ENCODE data around the gene INPP5A.
"Not testable (repeated sequence)": the region's sequence is repeated elsewhere in the genome, so short reads cannot be mapped to it uniquely, and the experiment has no call there.

Gene INPP5A

DNA sequence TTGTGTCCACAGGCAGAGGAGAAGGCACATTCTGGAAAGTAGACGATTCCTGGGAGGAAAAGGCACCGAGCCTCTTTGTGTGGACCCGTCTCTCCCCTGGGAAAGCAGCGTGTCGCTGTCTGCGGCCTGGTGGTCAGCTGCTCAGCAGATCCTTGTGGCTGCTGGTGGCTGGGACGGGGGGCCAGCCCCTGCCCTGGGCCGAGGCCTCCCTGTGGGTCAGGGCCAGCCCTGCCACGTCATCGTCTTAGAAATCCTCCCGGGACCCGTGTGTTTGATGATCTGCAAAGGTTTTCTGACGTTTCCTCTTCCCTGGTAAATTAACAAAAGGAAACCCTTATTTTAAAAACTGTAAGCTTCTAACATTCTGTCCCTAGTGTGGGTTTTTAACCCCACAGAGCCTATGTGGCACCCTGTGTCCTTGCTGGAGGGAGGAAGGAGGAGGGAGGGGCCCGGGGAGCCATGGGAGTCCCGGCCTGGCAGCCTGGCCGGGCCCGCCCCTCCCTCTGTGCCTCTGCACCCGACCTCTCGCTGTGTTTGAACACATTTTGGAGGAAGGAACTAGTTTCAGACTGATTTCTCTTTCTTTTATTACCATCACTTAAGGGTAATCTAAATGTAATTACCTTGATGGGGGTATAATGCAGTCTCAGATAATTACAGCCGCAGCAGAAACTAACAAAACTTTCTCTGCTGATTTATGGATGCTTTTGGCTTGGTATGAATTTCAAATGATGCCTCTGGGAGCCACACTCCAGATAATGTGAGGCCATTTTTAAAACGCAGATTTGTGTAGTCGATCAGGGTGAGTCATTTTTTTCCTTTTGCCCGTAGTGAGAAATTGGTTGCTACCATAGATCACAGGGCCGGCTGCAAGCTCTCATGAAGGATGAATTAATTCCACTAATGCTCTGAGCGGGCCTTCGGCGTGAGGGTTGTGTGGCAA lies 162.8 kb downstream of the INPP5A start:
- ATAC-seq (no peak), DNase-seq (no peak)
- no peak overlapping the region for H3K4me3 Mint-ChIP-seq
- no peaks in the 10 kb centered on the region for H3K4me1 Mint-ChIP-seq
- no peaks in the 10 kb centered on the region for H3K27me3 Mint-ChIP-seq
- H3K36me3 Mint-ChIP-seq (ENCODE audit: low read depth) = peaks cover 9% of the 10 kb centered on the region
- no peak overlapping the region for H3K27ac Mint-ChIP-seq
- peaks cover under 1% of the 10 kb centered on the region for H3K9me3 Mint-ChIP-seq

DNA sequence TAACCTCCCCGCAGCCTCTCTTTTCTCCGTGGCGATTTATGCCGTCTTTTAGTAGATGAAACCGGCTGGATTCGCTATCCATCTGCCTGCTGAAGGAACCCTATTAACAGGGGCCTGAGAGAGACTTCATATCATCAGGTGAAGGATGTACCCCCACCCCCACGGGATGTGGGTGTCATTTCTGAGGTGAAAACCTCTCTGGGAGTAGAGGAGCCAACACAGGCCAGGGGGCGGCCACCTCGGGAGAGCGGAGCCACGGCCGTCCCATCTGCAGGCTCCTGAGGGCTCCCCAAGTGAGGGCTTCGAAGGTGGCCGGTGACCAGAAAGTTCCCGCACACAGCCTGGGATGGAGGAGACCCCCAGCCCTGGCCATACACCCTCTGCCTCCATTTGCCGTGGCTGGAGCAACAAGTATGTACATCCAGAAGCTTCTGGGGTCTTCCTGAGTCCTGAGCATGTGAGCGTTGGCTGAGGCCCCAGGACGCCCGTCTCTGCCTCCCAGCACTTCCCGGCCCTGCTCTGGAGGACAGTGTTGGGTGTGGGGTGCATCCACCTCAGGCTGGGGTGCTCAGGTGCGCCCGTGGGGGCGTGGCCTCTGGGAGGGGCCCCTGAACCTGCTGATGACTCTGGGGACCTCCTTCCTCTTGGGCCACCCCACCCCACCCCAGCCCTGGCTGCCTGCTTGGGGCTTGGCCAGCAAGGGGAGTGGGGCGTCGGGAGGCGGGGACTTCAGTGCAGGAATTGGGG lies 163.7 kb downstream of the INPP5A start:
- H3K4me3 Mint-ChIP-seq = no peak overlapping the region
- peaks cover 9% of the 10 kb centered on the region for H3K9me3 Mint-ChIP-seq
- peaks cover 17% of the 10 kb centered on the region for H3K36me3 Mint-ChIP-seq (ENCODE audit: low read depth)
- DNase-seq (no peak), ATAC-seq (no peak)
- H3K27ac Mint-ChIP-seq = no peak overlapping the region
- H3K27me3 Mint-ChIP-seq = no peaks in the 10 kb centered on the region
- no peaks in the 10 kb centered on the region for H3K4me1 Mint-ChIP-seq

DNA sequence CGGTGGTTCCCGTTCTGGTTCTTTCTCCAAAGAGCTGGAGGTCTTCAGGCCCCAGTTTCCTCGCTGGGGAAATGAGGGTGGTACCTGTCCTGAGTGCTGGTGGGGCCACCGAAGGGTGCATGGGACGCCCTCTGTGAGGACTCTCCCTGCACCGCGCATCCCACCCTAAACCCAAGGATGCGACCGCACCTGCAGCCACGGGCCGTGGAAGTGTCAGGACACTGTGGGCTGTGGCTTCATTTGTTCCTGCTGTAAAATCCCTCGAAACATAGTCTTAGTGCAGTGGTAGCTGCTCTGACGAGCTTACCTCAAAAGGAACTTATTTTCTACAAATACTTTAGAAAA lies 164.2 kb downstream of the INPP5A start:
- Mint-ChIP-seq H3K4me1 (no peaks in the 10 kb centered on the region), H3K27ac (no peak overlapping the region), H3K36me3 (ENCODE audit: low read depth) (peaks cover 19% of the 10 kb centered on the region), H3K9me3 (peaks cover 11% of the 10 kb centered on the region), H3K4me3 (no peak overlapping the region), H3K27me3 (no peaks in the 10 kb centered on the region)
- ATAC-seq (no peak), DNase-seq (no peak)

DNA sequence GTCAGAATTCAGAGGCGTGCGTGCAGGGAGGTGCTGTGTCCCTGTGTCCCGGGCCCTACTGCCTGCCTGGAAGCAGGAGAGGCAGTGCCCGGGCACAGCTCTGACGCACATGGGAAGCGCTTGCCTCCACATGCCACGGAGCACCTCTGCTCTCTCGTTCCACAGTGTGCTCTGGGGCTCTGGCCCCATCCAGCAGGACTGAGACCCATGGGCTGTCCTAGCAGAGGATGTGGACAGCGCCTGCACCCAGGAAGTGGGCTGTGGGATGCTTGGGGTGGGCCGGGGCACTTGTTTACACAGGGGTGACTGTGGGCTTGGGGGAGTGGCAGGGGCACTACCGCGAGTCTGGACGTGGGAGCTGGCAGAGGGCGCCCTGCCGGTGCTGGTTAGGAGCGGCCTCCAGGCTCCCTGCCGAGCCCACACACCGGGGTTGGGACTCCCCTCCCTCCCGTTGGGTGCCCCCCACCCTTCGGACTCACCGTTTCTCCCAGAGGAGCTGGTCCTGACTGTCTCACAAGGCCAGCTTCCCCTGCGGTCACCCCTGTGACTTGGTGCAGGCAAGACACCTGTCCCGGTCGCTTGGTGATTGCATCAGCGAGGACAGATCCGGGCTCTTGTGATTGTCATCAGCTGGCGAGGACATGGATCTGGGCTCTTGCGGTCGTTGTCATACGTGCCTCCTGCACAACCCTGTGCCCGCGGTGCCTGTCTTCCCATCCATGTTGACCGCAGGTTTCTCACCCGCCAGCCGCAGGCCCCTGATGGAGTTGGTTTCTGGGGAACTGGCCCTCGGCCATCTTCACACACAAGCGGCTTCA lies 165.2 kb downstream of the INPP5A start:
- no peak overlapping the region for H3K4me3 Mint-ChIP-seq
- H3K27ac Mint-ChIP-seq = no peak overlapping the region
- no peaks in the 10 kb centered on the region for H3K27me3 Mint-ChIP-seq
- no peaks in the 10 kb centered on the region for H3K4me1 Mint-ChIP-seq
- H3K36me3 Mint-ChIP-seq (ENCODE audit: low read depth) = peaks cover 19% of the 10 kb centered on the region
- no peak for DNase-seq
- ATAC-seq = peak; percentile 17
- peaks cover 11% of the 10 kb centered on the region for H3K9me3 Mint-ChIP-seq

DNA sequence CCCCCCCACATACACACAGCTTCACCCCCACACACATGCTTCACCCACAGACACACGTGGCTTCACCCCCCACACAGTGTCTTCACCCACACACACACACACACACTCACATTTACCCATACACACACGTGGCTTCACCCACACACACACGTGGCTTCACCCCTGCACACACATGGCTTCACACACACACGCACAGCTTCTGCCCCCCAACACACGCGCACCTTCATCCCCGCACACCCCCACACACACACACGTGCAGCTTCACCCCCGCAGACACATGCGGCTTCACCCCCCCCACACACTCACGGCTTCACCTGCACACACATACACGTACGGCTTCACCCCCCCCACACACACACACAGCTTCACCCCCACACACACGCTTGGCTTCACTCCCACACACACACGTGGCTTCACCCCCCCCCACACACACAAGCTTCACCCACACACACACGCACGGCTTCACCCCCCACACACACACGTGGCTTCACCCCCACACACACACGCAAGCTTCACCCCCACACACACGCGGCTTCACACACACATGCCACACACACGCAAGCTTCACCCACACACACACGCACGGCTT lies 165.9 kb downstream of the INPP5A start:
- Mint-ChIP-seq H3K27ac (no peak overlapping the region), H3K27me3 (no peaks in the 10 kb centered on the region), H3K4me3 (no peak overlapping the region), H3K9me3 (peaks cover 11% of the 10 kb centered on the region), H3K4me1 (no peaks in the 10 kb centered on the region), H3K36me3 (ENCODE audit: low read depth) (peaks cover 19% of the 10 kb centered on the region)
- DNase-seq = no peak
- ATAC-seq = no peak

DNA sequence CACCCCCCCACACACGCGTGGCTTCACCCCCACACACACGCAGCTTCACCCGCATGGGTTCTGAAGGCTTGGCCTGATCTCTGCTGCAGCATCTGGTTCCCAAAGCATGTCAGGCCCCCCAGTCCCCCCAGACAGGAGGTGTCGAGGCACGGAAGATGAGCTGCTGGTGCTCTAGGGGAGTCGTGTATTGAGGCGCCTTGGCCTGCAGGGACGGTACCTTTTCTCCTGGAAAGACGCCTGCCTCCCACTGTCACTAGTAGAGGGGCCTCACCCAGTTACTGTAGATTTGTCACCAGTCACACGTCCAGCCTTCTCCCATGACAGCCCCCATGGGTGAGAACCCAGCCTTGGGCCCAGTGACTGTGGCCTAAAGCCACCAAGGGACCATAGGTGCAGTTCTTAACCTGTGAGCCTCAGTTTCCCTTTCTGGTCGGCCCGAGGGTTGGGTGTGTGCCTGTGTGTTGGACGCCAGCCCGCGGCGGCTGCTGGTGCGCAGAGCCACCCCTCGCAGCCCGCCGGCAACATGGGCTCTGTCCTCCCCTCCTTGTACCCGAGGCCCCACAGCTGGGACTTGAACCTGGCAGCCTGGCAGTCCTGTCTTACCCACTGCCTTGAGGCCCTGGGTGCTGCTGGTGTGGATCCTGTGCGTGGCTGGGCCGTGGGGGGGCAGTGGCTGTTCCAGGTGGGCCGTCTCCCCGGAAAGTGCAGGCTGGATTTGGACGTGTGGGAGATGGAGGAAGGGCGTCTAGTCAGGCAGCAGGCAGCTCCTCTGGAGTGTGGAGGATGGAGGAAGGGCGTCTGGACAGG lies 166.6 kb downstream of the INPP5A start:
- H3K4me3 Mint-ChIP-seq = no peak overlapping the region

DNA sequence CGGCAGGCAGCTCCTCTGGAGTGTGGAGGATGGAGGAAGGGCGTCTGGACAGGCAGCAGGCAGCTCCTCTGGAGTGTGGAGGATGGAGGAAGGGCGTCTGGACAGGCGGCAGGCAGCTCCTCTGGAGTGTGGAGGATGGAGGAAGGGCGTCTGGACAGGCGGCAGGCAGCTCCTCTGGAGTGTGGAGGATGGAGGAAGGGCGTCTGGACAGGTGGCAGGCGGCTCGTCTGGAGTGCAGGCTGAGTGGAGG lies 167.2 kb downstream of the INPP5A start:
- Mint-ChIP-seq H3K36me3 (ENCODE audit: low read depth) (peaks cover 19% of the 10 kb centered on the region), H3K9me3 (peaks cover 11% of the 10 kb centered on the region)
- H3K27me3 Mint-ChIP-seq, H3K4me3 Mint-ChIP-seq, DNase-seq, ATAC-seq, H3K4me1 Mint-ChIP-seq, H3K27ac Mint-ChIP-seq: not testable (repeated sequence)

More for the DNA sequence above, 166.6 kb downstream of the INPP5A start:
- no peaks in the 10 kb centered on the region for H3K4me1 Mint-ChIP-seq
- no peaks in the 10 kb centered on the region for H3K27me3 Mint-ChIP-seq
- DNase-seq (no peak), ATAC-seq (no peak)
- H3K9me3 Mint-ChIP-seq = peaks cover 11% of the 10 kb centered on the region
- no peak overlapping the region for H3K27ac Mint-ChIP-seq
- H3K36me3 Mint-ChIP-seq (ENCODE audit: low read depth) = peaks cover 19% of the 10 kb centered on the region

DNA sequence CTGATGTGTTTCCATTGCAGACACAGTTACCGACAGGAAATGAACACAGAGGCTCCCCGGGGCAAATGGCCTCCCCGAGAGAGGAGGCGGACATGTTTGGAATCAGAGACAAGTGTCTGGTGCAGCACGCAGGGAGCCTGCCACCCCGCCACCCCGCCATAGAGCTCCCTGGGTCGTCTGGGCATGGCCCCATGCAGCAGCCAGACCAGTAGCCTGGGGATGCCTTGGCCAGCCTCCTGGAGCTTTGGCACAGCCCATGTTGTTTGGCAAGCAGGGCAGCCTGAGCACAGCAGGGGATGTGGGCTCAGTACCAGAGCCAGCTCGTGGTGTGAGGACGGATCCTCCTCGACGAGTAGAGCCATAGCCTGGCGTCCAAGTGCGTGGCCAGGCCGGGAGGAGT lies 167.6 kb downstream of the INPP5A start:
- no peak overlapping the region for H3K27ac Mint-ChIP-seq
- no peaks in the 10 kb centered on the region for H3K4me1 Mint-ChIP-seq
- H3K4me3 Mint-ChIP-seq = no peak overlapping the region
- peaks cover 11% of the 10 kb centered on the region for H3K9me3 Mint-ChIP-seq
- DNase-seq (no peak), ATAC-seq (no peak)
- H3K36me3 Mint-ChIP-seq (ENCODE audit: low read depth) = peaks cover 19% of the 10 kb centered on the region
- H3K27me3 Mint-ChIP-seq = no peaks in the 10 kb centered on the region

DNA sequence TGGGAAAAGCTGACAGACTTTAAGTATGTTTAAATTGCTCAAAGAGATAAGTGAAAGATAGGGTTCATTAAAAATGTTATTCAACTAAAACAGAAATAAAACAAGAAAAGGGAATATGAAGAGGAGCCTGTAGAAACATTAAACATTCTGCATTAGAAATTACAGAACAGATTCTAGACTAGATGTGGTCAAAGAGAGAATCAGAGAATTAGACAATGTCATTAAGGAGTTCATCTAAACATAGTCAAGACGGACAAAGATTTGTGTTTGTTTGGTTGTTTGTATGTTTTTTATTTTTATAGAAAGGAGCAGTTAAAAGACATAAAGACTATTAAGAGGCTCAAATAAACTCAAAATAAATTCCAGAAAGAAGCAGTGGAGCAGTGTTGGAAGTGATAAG lies 168.4 kb downstream of the INPP5A start:
- Mint-ChIP-seq H3K27ac (no peak overlapping the region), H3K27me3 (no peaks in the 10 kb centered on the region), H3K9me3 (peaks cover 11% of the 10 kb centered on the region), H3K4me1 (no peaks in the 10 kb centered on the region), H3K4me3 (no peak overlapping the region), H3K36me3 (ENCODE audit: low read depth) (peaks cover 21% of the 10 kb centered on the region)
- no peak for ATAC-seq
- DNase-seq = no peak

DNA sequence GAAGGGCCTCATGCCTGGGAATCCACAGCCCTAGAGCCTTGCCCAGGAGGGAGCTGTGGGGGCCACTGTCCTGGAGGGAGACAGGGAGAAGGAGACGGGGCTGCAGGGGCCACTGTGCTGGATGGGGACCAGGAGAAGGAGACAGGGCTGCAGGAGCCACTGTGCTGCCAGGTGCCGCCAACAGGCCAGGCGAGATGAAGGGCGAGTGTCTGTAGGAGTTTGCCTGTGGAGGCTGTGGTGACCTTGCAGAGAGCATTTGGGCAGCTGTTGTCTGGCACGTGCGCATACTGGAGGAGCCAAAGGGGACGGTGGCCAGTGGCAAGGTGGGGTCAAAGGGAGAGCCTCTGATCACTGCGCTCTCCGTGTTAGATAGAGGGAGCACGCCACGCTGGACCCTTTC lies 169.1 kb downstream of the INPP5A start:
- Mint-ChIP-seq H3K9me3 (peaks cover 11% of the 10 kb centered on the region), H3K4me3 (no peak overlapping the region), H3K27me3 (no peaks in the 10 kb centered on the region), H3K36me3 (ENCODE audit: low read depth) (peaks cover 21% of the 10 kb centered on the region), H3K4me1 (no peaks in the 10 kb centered on the region), H3K27ac (no peak overlapping the region)
- DNase-seq = no peak
- ATAC-seq = no peak

DNA sequence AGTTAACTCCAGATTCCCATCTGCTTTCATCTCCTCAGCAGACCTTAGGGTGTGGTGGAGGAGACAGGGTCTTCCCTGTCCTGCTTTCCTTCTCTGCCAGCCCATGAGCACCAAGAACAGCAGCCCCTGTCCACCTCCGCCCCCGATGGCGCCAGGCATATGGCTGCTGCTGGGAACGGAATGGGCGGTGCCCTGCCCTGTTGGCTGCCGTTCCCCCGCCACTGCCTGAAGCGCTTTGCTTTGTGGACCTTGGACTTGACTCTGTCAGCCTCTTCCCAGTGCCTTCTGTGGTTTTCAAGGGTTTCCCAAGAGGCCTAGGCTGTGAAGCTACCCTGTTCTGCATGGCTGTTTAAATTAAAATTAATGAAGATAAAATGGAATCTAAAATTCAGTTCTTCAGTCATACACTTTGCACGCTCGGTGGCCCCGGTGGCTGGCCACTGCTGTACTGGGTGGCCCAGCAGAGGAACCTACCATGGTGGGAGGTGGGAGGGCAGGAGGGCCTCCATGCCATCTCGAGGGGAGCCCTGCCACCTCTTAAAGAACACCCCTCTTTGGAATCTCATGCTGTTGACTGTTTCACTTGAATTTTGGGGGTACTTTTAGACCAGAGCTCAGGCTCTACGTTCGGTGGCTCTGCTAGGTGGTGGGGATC lies 169.7 kb downstream of the INPP5A start:
- Mint-ChIP-seq H3K36me3 (ENCODE audit: low read depth) (peaks cover 21% of the 10 kb centered on the region), H3K4me3 (no peak overlapping the region), H3K9me3 (peaks cover 11% of the 10 kb centered on the region), H3K27ac (no peak overlapping the region), H3K4me1 (no peaks in the 10 kb centered on the region), H3K27me3 (no peaks in the 10 kb centered on the region)
- ATAC-seq (no peak), DNase-seq (no peak)

DNA sequence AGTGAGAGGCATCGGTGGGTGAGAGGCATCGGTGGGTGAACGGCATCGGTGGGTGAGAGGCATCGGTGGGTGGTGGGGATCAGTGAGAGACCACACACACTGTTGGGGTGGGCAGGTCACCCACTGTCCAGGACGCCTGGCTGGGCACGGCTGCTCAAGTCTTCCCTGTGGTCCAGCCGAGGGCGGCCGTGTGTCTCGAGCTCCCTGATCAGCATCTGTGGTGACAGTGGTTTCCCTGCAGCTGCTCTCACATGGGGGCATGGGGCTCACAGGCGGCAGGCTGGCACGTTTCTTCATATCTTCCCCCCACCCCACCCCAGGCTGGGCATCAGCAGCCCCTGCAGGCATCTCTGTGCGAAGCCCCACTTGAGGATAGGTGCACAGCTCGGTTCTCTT lies 170.2 kb downstream of the INPP5A start:
- Mint-ChIP-seq H3K9me3 (peaks cover 11% of the 10 kb centered on the region), H3K36me3 (ENCODE audit: low read depth) (peaks cover 24% of the 10 kb centered on the region), H3K27ac (no peak overlapping the region), H3K4me3 (no peak overlapping the region), H3K4me1 (no peaks in the 10 kb centered on the region), H3K27me3 (no peaks in the 10 kb centered on the region)
- no peak for ATAC-seq
- no peak for DNase-seq

DNA sequence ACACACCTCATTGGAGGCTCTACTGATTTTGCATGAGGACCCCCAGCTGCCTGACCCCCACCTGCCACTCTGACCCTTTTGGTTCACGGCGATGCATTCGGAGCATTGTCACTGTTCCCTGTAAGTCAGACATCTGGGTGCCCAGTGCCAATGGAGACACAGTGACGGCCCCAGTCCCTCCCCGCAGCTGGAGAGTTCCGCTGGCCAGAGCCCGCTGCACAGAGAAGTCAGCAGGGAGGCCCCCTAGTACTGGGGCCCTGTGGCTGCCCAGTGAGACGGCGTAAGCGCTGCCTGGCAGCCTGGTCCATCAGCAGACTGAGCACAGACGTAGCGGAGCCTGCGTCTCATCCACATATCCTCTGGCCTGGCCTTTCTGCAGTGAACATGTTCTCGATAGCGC lies 170.9 kb downstream of the INPP5A start:
- Mint-ChIP-seq H3K4me1 (no peaks in the 10 kb centered on the region), H3K27me3 (no peaks in the 10 kb centered on the region), H3K9me3 (peaks cover 11% of the 10 kb centered on the region), H3K4me3 (no peak overlapping the region), H3K36me3 (ENCODE audit: low read depth) (peaks cover 23% of the 10 kb centered on the region), H3K27ac (no peak overlapping the region)
- DNase-seq (no peak), ATAC-seq (no peak)
